HepG2 (cell line): ENCODE data around the gene YIPF1. TPM values are rescaled to one million over a fixed set of nuclear protein-coding genes. Genes with fewer than 3 reads are reported as not detected.
"Not testable (repeated sequence)": the region's sequence is repeated elsewhere in the genome, so short reads cannot be mapped to it uniquely, and the experiment has no call there.

ENCODE experiments used
- ATAC-seq: fragments of 200-7000 bp; cut with Tn5 transposase; 3 replicates; pipeline ENCODE4 v1.9.1; 2020; ENCODE audit warnings: mild to moderate bottlenecking, moderate library complexity
- BruUV-seq: library from RNA; stranded (reverse); fragments of 400-500 nt; replicated peaks from 2 replicates; lab custom pipeline; 2021; lab: Mats Ljungman, UMichigan
- CTCF ChIA-PET: fragments of 300-600 bp; formaldehyde crosslinking; extraction: SDS; loops from one replicate; lab custom pipeline; 2021; ENCODE audit warnings: low total read pairs, inconsistent platforms, low intra/inter-chr PET ratio; lab: Yijun Ruan, JAX
- POLR2A ChIA-PET: fragments of 350-600 bp; sonication (Branson Sonifier 250); formaldehyde crosslinking; loops from one replicate; lab custom pipeline; 2020; ENCODE audit warnings: antibody characterized with exemption, inconsistent platforms; lab: Yijun Ruan, JAX
- DNase-seq: peaks from one replicate; pipeline ENCODE4 v3.0.0-alpha.2; 2015; ENCODE audit warnings: low spot score
- FAIRE-seq: peaks from 3 replicates; lab custom pipeline; 2011; peaks lifted over from hg19 to GRCh38; lab: Jason Lieb, UNC
- H2AFZ ChIP-seq: one replicate; pipeline ENCODE4 v1.6.1; 2011; ENCODE audit warnings: low read length, inconsistent platforms
- H3K27ac ChIP-seq: fragments of 300-600 bp; 3 replicates; pipeline ENCODE4 v1.8.0; 2011; ENCODE audit warnings: mixed run types, mild to moderate bottlenecking, mixed read lengths, low read length, inconsistent platforms; ENCODE audit not compliant: insufficient read depth; ENCODE audit errors: extremely low read length
- H3K27me3 ChIP-seq, 2 experiments: fragments of 200-600 bp in 1 of 2; 2 replicates in 1 of 2; 3 replicates in 1 of 2; pipeline versions ENCODE4 v1.6.0 to v1.8.0; 2011; ENCODE audit warnings: low read length in 2 of 2, mild to moderate bottlenecking in 2 of 2, moderate library complexity in 2 of 2, inconsistent platforms in 1 of 2; ENCODE audit not compliant: insufficient read depth in 2 of 2, control insufficient read depth in 1 of 2
- H3K36me3 ChIP-seq, 2 experiments: fragments of 200-600 bp in 1 of 2; replicated peaks in 1 of 2; 2 replicates in 1 of 2; 3 replicates in 1 of 2; pipeline versions ENCODE4 v1.5.1 to v1.8.0; 2011; ENCODE audit warnings: low read length in 2 of 2, inconsistent platforms in 1 of 2; ENCODE audit not compliant: insufficient read depth in 2 of 2, control insufficient read depth in 1 of 2
- H3K4me1 ChIP-seq: 2 replicates; pipeline ENCODE4 v1.5.1; 2012; ENCODE audit warnings: low read length, inconsistent platforms; ENCODE audit not compliant: insufficient read depth
- H3K4me2 ChIP-seq: 2 replicates; pipeline ENCODE4 v1.6.0; 2011; ENCODE audit warnings: low read depth, low read length, inconsistent platforms
- H3K4me3 ChIP-seq, 3 experiments: fragments of 200-600 bp in 1 of 3; sonication (generic), shearing (Covaris generic) in 1 of 3; replicated peaks in 1 of 3; 2 replicates each; pipeline ENCODE4 v1.5.1; 2011 to 2016; ENCODE audit warnings: low read length in 3 of 3, inconsistent platforms in 2 of 3, low read depth in 2 of 3, mild to moderate bottlenecking in 2 of 3, control low read depth in 1 of 3, mixed read lengths in 1 of 3; ENCODE audit not compliant: insufficient read depth in 1 of 3
- H3K79me2 ChIP-seq: one replicate; pipeline ENCODE4 v1.6.1; 2011; ENCODE audit warnings: low read length, inconsistent platforms; ENCODE audit not compliant: insufficient read depth
- H3K9ac ChIP-seq: 2 replicates; pipeline ENCODE4 v1.6.0; 2011; ENCODE audit warnings: mild to moderate bottlenecking, low read depth, low read length, inconsistent platforms; ENCODE audit not compliant: insufficient read depth
- H3K9me3 ChIP-seq: 2 replicates; pipeline ENCODE4 v1.5.1; 2012; ENCODE audit warnings: mild to moderate bottlenecking, low read length
- H4K20me1 ChIP-seq: 2 replicates; pipeline ENCODE4 v1.6.0; 2011; ENCODE audit warnings: inconsistent platforms, mild to moderate bottlenecking, low read length, moderate library complexity; ENCODE audit not compliant: insufficient read depth
- ATF5 ChIP-seq: sonication (generic); formaldehyde crosslinking; IDR thresholded peaks from 2 replicates; pipeline ENCODE4 v1.4.0; 2020; ENCODE audit warnings: mild to moderate bottlenecking, low read depth, missing genetic modification reagents
- GMEB1 ChIP-seq: sonication (generic); formaldehyde crosslinking; IDR thresholded peaks from 2 replicates; pipeline ENCODE4 v1.5.1; 2020; ENCODE audit warnings: missing genetic modification reagents, mild to moderate bottlenecking, borderline replicate concordance
- SNAPC2 ChIP-seq: sonication (generic); formaldehyde crosslinking; IDR thresholded peaks from 2 replicates; pipeline ENCODE4 v1.8.1; 2022; ENCODE audit warnings: mild to moderate bottlenecking, missing genetic modification reagents
- ZNF503 ChIP-seq: sonication (generic); formaldehyde crosslinking; IDR thresholded peaks from 2 replicates; pipeline ENCODE4 v1.4.0; 2020; ENCODE audit warnings: missing genetic modification reagents
- ZNF543 ChIP-seq: sonication (generic); formaldehyde crosslinking; IDR thresholded peaks from 2 replicates; pipeline ENCODE4 v1.4.0; 2020; ENCODE audit warnings: mild to moderate bottlenecking, missing genetic modification reagents
- WGBS: methylation state at CpG from one replicate; pipeline ENCODE4 v1.1.6; 2017; ENCODE audit warnings: low lambda C conversion rate; 5-methylcytosine and 5-hydroxymethylcytosine counted together
- in situ Hi-C: cut with HindIII; loops from 2 replicates; pipeline ENCODE4 v1.10.0; 2017; ENCODE audit warnings: low pct_unique_long_range_greater_than_20kb; ENCODE audit not compliant: extremely low pct_ligation_motif_present
- intact Hi-C: fragments of 100-400 bp; cut with micrococcal nuclease; formaldehyde crosslinking; loops from one replicate; pipeline ENCODE4 v1.10.0; 2022; ENCODE audit not compliant: unreplicated experiment
- polyA plus RNA-seq, 8 experiments: library from polyadenylated mRNA; depleted of rRNA in 3 of 8; stranded (reverse) in 7 of 8; unstranded in 1 of 8; fragments of >200 nt; fragmentation: Illumina TruSeq in 4 of 8; extraction: Trizol in 4 of 8; gene quantifications; 2 replicates each; pipeline versions ENCODE4 v1.2.1 to v1.2.3, GENCODE V29; 2011 to 2016; ENCODE audit warnings: low read depth in 4 of 8, missing spikeins in 1 of 8, mixed read lengths in 1 of 8; ENCODE audit not compliant: insufficient read depth in 1 of 8
- total RNA-seq, 5 experiments: library from RNA; depleted of rRNA; stranded (reverse); fragments of >200 nt; fragmentation: Illumina TruSeq; extraction: Trizol; gene quantifications; 2 replicates each; pipeline ENCODE4 v1.2.3, GENCODE V29; 2016; ENCODE audit warnings: low read depth in 1 of 5
- TF ChIP-seq, protein P1 (sequence below): sonication (generic); formaldehyde crosslinking; conservative IDR thresholded peaks from 2 replicates; pipeline ENCODE4 v1.5.0; 2020; ENCODE audit warnings: missing genetic modification reagents
- TF ChIP-seq, protein P2 (sequence below): sonication (generic); formaldehyde crosslinking; IDR thresholded peaks from 2 replicates; pipeline ENCODE4 v1.5.0; 2020; ENCODE audit warnings: mild to moderate bottlenecking, low read depth, missing genetic modification reagents, borderline replicate concordance
- TF ChIP-seq, protein P3 (sequence below): sonication (generic); formaldehyde crosslinking; IDR thresholded peaks from 2 replicates; pipeline ENCODE4 v1.5.0; 2020; ENCODE audit warnings: mild to moderate bottlenecking, missing genetic modification reagents, moderate library complexity

The YIPF1 gene
- total and polyA plus RNA-seq, 2 of the 13 experiments (the other 11 are each of a cell fraction or from before 2014, with no cell fraction given): 21.1 to 31.9 TPM

- H3K4me1 ChIP-seq, intact Hi-C loops, H3K4me2 ChIP-seq, H3K27ac ChIP-seq, POLR2A ChIA-PET, DNase-seq, ATAC-seq, H3K9me3 ChIP-seq, FAIRE-seq, H3K79me2 ChIP-seq, H3K27me3 ChIP-seq, H3K9ac ChIP-seq, CTCF ChIA-PET, BruUV-seq, in situ Hi-C loops, H3K4me3 ChIP-seq, H2AFZ ChIP-seq, H4K20me1 ChIP-seq: not testable (repeated sequence)
- peaks cover 4 to 50% of the 10 kb centered on the region in 2 experiments; a peak in 4 of 5 replicates for H3K36me3 ChIP-seq
- 92% methylated on average over 1 of the region's 1 CpG for WGBS
Observed at GRCh38 chr1:53815484-53815883, 74.1 kb downstream of the YIPF1 start.

- no peak overlapping the region for H3K4me3 ChIP-seq
- peaks cover 6% of the 10 kb centered on the region for H3K4me1 ChIP-seq
- in situ Hi-C loops (no loop called here), intact Hi-C loops (no loop called here)
- H3K27ac ChIP-seq: no peak overlapping the region
- no peak overlapping the region for H3K9ac ChIP-seq
- DNase-seq (peak; percentile 21), FAIRE-seq (no peak), ATAC-seq (no peak; the same call in 2 of the 3 replicates)
- ChIA-PET POLR2A (no interaction called here), CTCF (no interaction called here)
- peaks cover 4% of the 10 kb centered on the region for H3K79me2 ChIP-seq
- H3K4me2 ChIP-seq: no peak overlapping the region
- H3K36me3 ChIP-seq: peaks cover 5 to 35% of the 10 kb centered on the region in 2 experiments; a peak in 4 of 5 replicates
- no peaks in the 10 kb centered on the region for H4K20me1 ChIP-seq
- WGBS: 97% methylated on average over 3 of the region's 4 CpGs
- BruUV-seq: no TSS peak
- H3K9me3 ChIP-seq: no peaks in the 10 kb centered on the region
- H3K27me3 ChIP-seq: no peaks in the 10 kb centered on the region
- no peak overlapping the region for H2AFZ ChIP-seq
- TF ChIP-seq, protein P1, sequence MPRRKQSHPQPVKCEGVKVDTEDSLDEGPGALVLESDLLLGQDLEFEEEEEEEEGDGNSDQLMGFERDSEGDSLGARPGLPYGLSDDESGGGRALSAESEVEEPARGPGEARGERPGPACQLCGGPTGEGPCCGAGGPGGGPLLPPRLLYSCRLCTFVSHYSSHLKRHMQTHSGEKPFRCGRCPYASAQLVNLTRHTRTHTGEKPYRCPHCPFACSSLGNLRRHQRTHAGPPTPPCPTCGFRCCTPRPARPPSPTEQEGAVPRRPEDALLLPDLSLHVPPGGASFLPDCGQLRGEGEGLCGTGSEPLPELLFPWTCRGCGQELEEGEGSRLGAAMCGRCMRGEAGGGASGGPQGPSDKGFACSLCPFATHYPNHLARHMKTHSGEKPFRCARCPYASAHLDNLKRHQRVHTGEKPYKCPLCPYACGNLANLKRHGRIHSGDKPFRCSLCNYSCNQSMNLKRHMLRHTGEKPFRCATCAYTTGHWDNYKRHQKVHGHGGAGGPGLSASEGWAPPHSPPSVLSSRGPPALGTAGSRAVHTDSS (CRISPR knock-in tag): no peak
- TF ChIP-seq SNAPC2: no peak
- TF ChIP-seq ATF5 (CRISPR knock-in tag): no peak
- TF ChIP-seq ZNF543 (CRISPR knock-in tag): no peak
- TF ChIP-seq, protein P2, sequence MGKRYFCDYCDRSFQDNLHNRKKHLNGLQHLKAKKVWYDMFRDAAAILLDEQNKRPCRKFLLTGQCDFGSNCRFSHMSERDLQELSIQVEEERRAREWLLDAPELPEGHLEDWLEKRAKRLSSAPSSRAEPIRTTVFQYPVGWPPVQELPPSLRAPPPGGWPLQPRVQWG (CRISPR knock-in tag): no peak
- TF ChIP-seq GMEB1 (CRISPR knock-in tag): no peak
- TF ChIP-seq, protein P3, sequence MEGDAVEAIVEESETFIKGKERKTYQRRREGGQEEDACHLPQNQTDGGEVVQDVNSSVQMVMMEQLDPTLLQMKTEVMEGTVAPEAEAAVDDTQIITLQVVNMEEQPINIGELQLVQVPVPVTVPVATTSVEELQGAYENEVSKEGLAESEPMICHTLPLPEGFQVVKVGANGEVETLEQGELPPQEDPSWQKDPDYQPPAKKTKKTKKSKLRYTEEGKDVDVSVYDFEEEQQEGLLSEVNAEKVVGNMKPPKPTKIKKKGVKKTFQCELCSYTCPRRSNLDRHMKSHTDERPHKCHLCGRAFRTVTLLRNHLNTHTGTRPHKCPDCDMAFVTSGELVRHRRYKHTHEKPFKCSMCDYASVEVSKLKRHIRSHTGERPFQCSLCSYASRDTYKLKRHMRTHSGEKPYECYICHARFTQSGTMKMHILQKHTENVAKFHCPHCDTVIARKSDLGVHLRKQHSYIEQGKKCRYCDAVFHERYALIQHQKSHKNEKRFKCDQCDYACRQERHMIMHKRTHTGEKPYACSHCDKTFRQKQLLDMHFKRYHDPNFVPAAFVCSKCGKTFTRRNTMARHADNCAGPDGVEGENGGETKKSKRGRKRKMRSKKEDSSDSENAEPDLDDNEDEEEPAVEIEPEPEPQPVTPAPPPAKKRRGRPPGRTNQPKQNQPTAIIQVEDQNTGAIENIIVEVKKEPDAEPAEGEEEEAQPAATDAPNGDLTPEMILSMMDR (CRISPR knock-in tag): peak; percentile 37
- no peak for TF ChIP-seq ZNF503 (CRISPR knock-in tag)
Observed at GRCh38 chr1:53811414-53811851, 78.2 kb downstream of the YIPF1 start.
